Left hindlimb (tissue), 1 donor: ENCODE results near the gene CRTC1.
"Not testable (repeated sequence)": the region's sequence is repeated elsewhere in the genome, so short reads cannot be mapped to it uniquely, and the experiment has no call there.

Source experiments
- DNase-seq: peaks from one replicate; pipeline ENCODE4 v3.0.0-alpha.2; 2018

CRTC1 gene

GRCh38 chr19:18704054-18704453 is 20.6 kb downstream of the CRTC1 start:
- no peak for DNase-seq

GRCh38 chr19:18704971-18705370 is 21.5 kb downstream of the CRTC1 start:
- no peak for DNase-seq

GRCh38 chr19:18708452-18709231 is 25.2 kb downstream of the CRTC1 start:
- DNase-seq, result no peak

- DNase-seq, result no peak
Observed at GRCh38 chr19:18709546-18709945, 26.1 kb downstream of the CRTC1 start.

DNA sequence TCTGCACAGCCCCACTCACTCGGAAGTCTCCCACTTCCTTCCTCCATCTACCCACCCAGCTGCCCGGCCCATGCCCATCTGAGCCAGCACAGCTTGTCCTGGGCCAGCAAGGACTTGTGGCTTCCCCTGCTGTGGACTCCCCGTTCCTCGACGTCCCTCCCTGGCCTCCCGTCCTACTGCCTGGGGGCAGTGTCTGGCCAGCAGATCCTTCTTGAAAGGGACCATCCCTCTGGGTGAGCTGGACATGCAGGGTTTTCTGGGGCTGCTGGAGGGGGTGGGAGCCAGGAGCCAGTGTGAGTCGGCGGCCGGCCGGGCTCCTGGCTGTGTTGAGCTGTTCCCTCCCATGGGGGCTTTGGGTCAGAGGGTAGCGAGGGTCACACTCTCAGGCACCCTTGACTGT is 26.7 kb downstream of the CRTC1 start:
- DNase-seq, result no peak

GRCh38 chr19:18710996-18711751 is 27.7 kb downstream of the CRTC1 start:
- peak; percentile 93 for DNase-seq

DNA sequence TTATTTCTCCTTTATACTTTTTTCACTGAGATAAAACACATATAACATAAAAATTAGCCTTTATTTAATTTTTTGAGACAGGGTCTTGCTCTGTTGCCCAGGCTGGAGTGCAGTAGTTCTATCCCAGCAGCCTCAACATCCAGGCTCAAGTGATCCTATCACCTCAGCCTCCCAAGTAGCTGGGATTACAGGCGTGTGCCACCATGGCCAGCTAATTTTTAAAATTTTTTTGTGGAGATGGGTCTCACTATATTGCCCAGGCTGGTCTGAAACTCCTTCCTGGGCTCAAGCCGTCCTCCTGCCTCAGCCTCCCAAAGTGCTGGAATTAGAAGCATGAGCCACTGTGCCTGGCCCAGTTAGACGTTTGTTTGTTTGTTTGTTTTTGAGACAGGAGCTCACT is 28.4 kb downstream of the CRTC1 start:
- no peak for DNase-seq

DNA sequence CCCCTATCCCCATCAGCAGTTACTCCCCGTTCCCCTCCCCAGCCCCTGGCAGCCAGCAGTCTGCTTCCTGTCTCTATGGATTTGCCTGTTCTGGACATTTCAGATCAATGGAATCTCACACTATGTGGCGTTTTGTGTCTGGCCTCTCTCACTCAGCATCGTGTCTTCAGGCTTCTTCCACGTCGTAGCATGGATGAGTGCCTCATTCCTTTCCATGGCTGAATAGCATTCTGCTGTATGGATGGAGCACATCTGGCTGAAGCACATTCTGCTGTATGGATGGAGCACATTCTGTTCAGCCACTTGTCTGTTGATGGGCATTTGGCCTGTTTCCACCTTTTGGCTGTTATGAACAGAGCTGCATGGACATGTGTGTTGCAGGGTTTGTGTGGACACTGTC is 29.5 kb downstream of the CRTC1 start:
- peak; percentile 72 for DNase-seq

DNA sequence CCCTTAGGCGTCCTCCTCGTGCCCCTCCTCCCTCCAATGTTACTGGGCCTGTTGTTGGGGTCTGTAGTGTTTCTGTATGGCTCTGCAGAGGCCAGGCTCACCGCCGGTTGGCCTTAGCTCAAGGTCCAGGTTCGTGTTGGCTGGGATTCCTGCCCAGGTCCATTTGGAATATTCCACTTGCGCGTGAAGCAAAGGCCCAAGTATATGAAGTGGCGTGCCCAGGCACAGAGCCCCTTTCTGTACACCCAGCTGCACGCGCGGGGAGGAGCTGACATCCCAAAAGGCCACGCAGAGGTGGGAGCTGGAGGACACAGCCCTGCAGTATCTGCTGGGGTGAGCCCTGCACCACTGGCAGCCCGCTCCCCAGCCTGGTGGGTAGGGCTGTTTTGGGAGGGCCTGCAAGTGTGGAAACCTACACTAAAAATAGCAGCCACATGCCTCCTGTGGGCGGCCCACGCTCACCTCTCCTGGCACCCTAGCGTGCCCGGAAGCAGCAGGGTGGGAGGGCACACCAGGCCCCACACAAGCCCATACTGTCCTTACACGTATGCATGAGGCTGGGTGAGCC is 30.2 kb downstream of the CRTC1 start:
- peak; percentile 45 for DNase-seq

DNA sequence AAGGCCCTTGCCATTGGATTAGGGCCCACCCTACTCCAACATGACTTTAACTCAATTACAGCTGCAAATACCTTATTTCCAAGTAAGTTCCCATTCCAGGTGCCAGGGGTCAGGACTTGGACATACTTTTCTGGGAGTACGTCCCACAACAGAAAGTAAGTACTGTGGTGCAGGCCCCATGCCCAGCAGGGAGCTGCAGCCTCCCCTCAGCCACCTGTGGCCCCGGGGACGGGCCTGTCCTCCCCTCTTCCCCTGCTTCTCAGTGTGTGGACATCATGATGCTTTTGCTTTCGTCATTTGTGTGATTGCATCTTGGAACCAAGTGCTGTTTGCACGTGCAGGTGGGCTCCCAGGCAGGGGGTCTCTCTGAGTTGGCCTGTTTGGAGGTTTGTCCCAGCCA is 31.9 kb downstream of the CRTC1 start:
- DNase-seq, result no peak

GRCh38 chr19:18716857-18717256 is 33.4 kb downstream of the CRTC1 start:
- DNase-seq, result no peak

GRCh38 chr19:18717601-18718000 is 34.1 kb downstream of the CRTC1 start:
- no peak for DNase-seq

DNA sequence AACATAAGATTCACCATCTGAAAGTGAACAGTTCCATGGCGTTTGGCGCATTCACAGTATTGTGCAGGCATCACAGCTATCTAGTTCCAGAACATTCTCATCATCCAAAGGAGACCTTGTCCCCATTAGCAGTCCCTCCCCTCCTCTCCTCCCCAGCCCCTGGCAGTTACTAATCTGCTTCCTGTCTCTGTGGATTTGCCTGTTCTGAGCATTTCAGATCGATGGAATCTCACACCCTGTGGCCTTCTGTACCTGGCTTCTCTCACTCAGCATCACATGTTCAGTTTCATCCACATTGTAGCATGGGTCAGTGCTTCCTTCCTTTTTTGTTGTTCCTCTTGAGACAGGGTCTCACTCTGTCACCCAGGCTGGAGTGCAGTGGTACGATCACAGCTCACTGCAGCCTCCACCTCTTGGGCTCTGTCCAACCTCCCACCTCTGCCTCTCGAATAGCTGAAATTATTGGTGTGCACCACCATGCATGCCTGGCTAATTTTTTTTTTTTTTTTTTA is 34.6 kb downstream of the CRTC1 start:
- no peak for DNase-seq

DNA sequence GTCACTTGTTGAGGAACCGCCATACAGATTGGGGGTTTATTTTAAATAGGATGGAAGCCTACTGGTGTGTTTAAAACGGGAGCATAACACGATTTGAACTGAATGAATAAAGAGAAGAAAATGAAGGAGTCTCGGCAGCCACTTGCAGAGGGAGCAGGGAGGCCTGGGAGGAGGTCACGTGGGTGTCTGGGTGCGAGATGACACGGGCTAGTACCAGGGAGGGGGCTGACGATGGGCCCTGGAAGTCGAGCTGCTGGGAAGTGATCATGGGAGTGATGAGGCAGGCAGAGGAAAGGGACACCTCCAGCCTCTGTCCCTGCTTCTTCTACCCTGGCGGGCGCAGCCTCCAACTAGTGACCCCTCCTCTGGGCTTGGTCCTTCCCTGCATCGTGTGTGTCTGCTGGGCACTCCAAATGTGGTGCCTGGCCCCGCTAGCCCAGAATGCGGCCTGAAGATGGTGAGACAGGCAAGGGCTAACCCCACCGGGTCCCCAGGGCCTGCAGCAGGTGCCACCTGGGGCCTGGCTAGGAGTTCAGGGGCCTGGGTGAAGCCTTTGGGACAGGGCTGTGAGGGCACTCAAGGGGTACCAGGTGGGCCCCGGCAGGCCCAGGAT is 35.5 kb downstream of the CRTC1 start:
- no peak for DNase-seq

GRCh38 chr19:18719541-18719940 is 36.1 kb downstream of the CRTC1 start:
- no peak for DNase-seq

- DNase-seq, result no peak
Observed at GRCh38 chr19:18723871-18724377, 40.4 kb downstream of the CRTC1 start.

- no peak for DNase-seq
Observed at GRCh38 chr19:18725841-18726770, 42.6 kb downstream of the CRTC1 start.

DNA sequence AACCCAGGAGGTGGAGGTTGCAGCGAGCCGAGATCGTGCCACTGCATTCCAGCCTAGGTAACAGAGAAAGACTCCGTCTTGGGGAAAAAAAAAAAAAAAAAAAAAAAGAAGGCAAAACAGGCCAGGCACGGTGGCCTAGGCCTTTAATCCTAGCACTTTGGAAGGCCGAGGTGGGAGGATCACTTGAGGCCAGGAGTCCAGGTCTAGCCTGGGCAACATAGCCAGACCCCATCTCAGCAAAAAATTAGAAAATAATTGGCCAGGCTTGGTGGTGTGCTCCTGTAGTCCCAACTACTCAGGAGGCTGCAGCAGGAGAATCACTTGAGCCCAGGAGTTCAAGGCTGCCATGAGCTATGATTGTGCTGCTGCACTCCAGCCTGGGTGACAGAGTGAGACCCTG is 43.4 kb downstream of the CRTC1 start:
- no peak for DNase-seq

- DNase-seq, result not testable (repeated sequence)
Observed at GRCh38 chr19:18727602-18728001, 44.1 kb downstream of the CRTC1 start.

GRCh38 chr19:18729933-18730530 is 46.6 kb downstream of the CRTC1 start:
- DNase-seq, result no peak

GRCh38 chr19:18730885-18731513 is 47.5 kb downstream of the CRTC1 start:
- DNase-seq, result no peak
